VCaP (cell line): ENCODE data around the gene EVC2.

Experiments used
- H3K27ac ChIP-seq: fragments of 450-650 bp; 2 replicates; pipeline ENCODE4 v1.5.1; 2017
- TF ChIP-seq, protein P1 (sequence below): fragments of 450-650 bp; conservative IDR thresholded peaks from 2 replicates; pipeline ENCODE4 v1.5.1; 2017; ENCODE audit warnings: mild to moderate bottlenecking, moderate library complexity

The EVC2 gene

DNA sequence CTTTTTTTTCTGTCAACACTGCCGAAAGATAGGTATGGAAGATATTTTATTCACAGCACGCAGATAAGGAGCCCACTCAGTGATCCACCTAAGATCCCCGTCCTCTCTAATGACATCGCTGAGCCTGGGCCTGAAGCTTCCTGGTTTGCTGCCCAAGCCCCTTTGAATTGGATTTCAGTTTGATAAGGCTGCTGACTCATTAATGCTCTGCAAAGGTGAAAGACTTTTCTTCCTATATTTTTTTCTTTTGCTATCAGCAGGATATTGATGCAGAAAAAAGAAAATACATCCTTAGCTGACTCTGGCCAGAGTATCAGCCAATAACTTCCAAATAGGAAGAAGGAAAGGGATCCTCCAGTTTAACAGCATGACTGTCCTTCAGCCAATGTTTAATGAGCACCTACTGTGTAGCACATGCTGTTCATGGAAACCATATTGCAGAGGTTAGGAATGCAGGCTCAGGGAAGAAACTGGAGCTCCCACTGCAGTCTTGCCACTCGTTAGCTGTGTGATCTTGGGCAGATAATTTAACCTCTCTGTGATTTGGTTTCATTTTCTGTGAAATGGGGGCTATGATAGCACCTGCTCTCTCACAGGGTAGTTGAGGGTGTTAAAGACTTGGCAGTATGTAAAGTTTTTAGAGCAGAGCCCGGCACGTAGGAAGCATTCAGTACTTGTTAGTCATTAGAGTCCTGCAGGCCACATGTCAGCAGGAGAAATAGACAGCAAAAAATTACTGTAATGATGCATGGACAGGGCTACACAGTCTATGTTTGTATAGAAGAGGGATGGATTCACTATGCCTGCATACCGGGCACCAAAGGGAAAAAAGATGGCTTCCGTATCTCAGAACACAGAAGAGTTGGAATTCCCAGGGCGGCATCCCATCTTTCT lies 41.9 kb upstream of the EVC2 start:
- no peak overlapping the region for H3K27ac ChIP-seq
- TF ChIP-seq, protein P1, sequence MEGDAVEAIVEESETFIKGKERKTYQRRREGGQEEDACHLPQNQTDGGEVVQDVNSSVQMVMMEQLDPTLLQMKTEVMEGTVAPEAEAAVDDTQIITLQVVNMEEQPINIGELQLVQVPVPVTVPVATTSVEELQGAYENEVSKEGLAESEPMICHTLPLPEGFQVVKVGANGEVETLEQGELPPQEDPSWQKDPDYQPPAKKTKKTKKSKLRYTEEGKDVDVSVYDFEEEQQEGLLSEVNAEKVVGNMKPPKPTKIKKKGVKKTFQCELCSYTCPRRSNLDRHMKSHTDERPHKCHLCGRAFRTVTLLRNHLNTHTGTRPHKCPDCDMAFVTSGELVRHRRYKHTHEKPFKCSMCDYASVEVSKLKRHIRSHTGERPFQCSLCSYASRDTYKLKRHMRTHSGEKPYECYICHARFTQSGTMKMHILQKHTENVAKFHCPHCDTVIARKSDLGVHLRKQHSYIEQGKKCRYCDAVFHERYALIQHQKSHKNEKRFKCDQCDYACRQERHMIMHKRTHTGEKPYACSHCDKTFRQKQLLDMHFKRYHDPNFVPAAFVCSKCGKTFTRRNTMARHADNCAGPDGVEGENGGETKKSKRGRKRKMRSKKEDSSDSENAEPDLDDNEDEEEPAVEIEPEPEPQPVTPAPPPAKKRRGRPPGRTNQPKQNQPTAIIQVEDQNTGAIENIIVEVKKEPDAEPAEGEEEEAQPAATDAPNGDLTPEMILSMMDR: no peak

DNA sequence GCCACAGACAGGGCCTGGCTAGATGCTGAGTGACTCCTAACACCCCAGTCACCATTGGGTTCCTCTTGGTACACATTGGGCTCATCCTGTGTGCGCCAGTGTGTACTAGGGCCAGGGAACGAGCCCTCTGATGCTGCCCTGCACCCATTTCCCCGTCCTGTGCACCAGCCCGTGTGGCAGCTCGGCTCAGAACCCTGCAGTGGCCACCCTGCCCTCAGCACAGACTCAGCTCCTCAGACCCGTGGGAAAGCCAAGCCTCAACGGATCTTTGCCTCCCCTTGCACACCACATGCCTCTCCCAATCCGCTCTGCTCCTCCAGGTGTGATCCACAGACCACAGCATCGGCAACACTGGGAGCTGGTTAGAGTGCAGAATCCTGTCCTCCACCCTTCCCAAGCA lies 41.2 kb upstream of the EVC2 start:
- H3K27ac ChIP-seq: no peak overlapping the region
- TF ChIP-seq, protein P1: no peak

DNA sequence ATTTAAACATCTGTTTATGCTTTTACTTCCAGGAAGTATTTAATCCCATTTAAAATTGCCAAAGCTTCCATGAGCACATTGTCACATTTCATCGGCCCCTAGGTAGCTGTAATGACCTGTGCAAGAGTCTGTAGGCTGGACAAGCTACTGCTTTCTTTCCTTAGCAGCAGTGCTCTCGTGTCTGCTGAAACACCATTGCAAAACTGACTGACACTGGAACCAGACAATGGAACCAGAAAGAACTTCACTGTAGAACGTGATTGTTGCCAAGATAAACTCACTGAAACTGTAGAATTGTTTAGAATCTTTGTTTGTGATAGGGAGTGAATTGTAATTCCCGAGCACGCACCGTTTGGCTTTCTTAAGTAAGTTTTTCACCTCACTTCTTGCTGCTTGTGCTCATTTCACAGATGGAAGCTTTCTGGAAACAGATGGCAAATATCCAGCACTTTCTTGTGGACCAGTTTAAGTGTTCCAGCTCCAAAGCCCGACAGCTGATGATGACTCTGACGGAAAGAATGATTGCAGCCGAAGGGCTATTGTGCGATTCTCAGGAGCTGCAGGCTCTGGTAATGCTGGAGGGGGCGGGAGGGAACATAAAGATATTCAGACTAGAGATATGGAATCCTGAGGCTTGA lies 39.5 kb upstream of the EVC2 start:
- no peak overlapping the region for H3K27ac ChIP-seq
- TF ChIP-seq, protein P1: no peak

DNA sequence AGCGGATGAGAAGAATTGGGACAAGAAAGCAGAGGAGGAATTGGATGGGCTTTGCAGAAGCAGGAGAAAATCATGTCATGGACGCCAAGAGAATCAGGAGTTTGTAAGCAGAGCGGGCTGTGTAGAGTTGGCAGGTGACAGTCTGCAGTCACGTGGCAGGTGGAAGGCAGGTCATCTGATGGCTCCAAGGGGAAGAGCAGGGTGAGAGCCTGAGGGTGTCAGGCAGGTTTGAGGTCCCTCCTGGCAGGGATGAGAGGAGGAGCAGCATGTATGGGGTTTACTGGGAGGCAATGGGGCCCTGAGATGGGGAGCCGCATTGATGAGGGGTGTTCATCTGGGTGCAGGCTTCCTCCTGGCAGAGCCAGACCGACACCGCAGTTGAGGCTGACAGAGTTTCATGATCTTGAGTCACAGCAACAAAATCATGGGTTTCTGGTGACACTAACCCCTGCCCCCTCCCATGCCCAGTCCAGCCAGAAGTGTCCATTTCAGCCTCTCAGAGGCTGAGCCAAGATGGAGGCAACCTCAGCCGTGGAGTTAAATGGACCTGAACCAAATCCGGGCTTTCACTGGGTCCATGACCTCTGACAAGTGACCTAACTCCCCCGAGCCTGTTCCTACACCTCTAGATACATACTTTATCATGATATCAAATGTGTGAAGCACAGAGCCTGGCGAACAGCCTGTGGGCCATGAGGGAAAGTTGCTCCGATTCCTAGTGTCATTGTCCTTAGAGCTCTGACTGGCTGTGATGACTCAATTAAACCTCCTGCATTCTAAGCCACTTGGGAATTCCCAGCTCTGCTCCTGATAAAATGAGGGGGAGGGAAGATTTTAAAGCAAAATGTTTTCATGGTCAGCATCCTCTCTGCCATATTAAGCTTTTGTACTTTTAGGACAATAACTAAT lies 38.7 kb upstream of the EVC2 start:
- H3K27ac ChIP-seq: no peak overlapping the region
- TF ChIP-seq, protein P1: no peak

DNA sequence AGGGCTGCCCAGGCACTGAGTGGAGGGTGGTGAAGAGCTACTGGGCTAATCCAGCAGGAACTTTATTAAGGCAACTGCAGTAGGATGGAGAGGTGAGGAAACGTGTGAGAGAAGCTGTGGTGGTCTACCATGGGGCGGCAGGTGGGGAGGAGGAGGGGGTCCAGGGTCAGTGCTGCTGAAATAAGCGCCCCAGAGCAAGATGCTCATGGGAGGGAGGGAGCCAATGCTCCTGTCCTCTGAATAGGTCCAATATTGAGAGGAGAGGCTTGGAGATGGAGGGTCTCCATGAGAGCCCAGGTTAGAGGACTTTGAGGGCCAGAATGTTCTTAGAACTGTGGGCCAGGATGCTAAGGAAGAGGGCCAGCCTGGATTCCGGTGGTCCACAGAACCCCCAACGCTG lies 37.9 kb upstream of the EVC2 start:
- no peak overlapping the region for H3K27ac ChIP-seq
- TF ChIP-seq, protein P1: no peak

DNA sequence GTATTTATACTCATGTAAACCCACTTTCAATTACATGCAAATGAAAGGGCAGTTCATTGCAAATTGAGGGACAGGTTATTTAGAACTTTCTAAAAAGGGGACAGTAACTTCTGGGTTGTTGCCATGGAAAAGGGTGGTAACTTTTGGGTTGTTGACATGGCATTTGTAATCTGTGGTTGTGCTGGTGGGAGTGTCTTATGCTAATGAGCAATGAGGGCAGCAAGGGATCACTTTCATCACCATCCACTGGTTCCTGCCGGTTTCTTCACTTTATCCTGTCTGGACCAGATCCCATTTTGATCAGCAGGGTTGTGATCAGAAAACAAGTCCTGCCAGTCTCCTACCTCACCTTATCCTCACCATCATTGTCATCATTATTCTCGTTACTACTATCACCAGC lies 34.6 kb upstream of the EVC2 start:
- no peak overlapping the region for H3K27ac ChIP-seq
- TF ChIP-seq, protein P1: no peak

DNA sequence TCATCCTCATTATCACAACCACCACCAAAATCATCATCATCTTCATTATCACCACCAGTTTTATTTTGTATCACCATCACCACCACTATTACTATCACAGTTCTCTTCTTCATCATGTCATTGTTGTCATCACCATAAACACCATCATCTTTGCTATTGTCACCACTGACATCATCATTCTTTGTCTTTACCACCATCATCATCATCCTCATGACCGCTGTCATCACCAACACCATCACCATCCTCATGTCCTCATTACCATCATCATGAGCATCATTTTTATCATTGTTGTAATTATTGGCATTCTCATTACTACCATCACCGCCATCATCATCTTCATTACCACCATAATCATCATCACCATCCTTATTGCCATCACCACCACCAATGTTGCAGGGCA lies 34.0 kb upstream of the EVC2 start:
- H3K27ac ChIP-seq: no peak overlapping the region
- TF ChIP-seq, protein P1: no peak
